ENCODE results near the gene C16orf86. TPM values are rescaled to one million over a fixed set of nuclear protein-coding genes. Genes with fewer than 3 reads are reported as not detected.
"Not testable (repeated sequence)": the region's sequence is repeated elsewhere in the genome, so short reads cannot be mapped to it uniquely, and the experiment has no call there.

Gene C16orf86
- total RNA-seq, 1 donor from 2014 or later: 2.6 TPM

DNA sequence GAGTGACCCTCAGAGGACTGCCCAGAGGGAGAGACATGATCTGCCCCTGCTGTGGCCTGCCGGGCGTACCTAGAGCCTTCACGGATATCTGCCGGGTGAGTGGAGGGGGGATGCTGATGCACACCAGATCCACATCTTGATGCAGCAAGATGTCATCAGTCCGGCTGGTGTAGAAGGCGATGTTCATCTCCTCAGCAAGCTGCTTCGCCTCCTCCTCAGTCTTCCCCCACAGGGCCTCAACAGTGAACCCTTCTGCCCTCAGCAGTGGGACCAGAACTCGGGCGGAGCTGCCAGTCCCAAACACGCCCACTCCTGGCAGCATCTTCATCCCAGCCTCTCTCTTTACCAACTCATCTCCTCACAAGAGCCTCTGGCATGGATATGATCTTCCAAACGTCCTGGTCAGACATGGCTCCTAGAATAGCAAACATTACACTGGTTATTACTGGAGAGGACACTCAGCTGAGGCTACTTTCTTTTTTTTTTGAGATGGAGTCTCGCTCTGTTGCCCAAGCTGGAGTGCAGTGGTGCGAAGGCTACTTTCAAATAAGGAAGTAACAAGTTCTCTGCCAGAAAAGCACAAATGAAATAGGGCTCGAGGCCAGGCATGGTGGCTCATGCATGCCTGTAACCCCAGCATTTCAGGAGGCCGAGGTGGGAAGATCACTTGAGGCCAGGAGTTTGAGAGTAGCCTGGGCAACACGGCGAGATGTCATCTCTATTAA is 18.9 kb downstream of the C16orf86 start:
- H3K27ac Mint-ChIP-seq: no peak overlapping the region
- no peaks in the 10 kb centered on the region for H3K27me3 Mint-ChIP-seq
- no peaks in the 10 kb centered on the region for H3K4me1 Mint-ChIP-seq (ENCODE audit: low read depth)
- H3K4me3 Mint-ChIP-seq (ENCODE audit: low read depth): no peak overlapping the region
- no peaks in the 10 kb centered on the region for H3K9me3 Mint-ChIP-seq (ENCODE audit: low read depth)
- TF ChIP-seq, protein P1, sequence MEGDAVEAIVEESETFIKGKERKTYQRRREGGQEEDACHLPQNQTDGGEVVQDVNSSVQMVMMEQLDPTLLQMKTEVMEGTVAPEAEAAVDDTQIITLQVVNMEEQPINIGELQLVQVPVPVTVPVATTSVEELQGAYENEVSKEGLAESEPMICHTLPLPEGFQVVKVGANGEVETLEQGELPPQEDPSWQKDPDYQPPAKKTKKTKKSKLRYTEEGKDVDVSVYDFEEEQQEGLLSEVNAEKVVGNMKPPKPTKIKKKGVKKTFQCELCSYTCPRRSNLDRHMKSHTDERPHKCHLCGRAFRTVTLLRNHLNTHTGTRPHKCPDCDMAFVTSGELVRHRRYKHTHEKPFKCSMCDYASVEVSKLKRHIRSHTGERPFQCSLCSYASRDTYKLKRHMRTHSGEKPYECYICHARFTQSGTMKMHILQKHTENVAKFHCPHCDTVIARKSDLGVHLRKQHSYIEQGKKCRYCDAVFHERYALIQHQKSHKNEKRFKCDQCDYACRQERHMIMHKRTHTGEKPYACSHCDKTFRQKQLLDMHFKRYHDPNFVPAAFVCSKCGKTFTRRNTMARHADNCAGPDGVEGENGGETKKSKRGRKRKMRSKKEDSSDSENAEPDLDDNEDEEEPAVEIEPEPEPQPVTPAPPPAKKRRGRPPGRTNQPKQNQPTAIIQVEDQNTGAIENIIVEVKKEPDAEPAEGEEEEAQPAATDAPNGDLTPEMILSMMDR (IDR thresholded peaks at IDR 0.05; ENCODE audit: unreplicated experiment): no peak
- H3K36me3 Mint-ChIP-seq (ENCODE audit: insufficient read depth): peaks cover 9% of the 10 kb centered on the region
- no peak for DNase-seq (ENCODE audit: low spot score, unreplicated experiment)

DNA sequence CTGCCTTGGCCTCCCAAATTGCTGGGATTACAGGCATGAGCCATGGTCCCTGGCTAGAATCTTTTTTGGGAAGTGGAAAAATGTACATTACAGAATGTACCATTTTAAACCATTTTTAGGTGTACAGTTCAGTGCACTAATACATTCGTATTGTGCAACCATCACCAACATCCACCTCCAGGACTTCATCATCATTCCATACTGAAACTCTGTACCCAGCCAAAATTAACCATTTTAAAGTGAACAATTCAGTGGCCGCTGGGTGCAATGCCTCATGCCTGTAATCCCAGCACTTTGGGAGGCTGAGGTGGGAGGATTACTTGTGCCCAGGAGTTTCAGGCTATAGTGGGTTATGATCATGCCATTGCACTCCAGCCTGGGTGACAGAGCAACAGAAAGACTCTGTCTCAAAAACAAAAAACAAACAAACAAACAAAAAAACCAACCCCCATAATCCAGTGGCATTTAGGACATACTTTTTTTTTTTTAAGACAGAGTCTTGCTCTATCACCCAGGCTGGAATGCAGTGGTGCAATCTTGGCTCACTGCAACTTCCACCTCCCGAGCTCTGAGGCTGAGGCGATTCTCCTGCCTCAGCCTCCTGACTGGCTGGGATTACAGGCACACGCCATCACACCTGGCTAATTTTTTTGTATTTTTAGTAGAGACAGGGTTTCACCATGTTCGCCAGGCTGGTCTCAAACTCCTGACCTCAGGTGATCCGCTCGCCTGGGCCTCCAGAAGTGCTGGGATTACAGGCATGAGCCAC is 27.1 kb downstream of the C16orf86 start:
- not testable (repeated sequence) for DNase-seq (ENCODE audit: low spot score, unreplicated experiment); H3K9me3 Mint-ChIP-seq (ENCODE audit: low read depth); H3K36me3 Mint-ChIP-seq (ENCODE audit: insufficient read depth); H3K4me1 Mint-ChIP-seq (ENCODE audit: low read depth); H3K27me3 Mint-ChIP-seq; H3K4me3 Mint-ChIP-seq (ENCODE audit: low read depth); H3K27ac Mint-ChIP-seq

DNA sequence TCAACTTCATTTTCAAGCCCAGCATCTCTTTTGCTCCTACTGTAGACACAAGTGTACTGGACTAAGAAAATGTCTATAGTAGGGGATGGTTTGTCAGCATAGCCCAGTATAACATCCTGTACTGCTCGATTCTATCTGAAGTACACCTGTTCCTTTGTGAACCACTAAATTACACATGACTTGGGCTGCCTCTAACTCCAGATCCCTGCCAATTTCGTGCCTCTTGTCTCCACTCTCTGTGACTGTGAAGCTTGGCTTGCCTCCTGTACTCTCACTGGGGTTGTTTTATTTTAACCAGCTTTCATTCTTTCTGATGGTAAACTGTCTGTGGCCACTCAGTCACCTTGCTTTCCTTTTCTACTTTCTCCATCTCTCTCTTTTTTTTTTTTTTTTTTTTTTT is 28.0 kb downstream of the C16orf86 start:
- Mint-ChIP-seq H3K9me3 (ENCODE audit: low read depth) (no peaks in the 10 kb centered on the region), H3K4me1 (ENCODE audit: low read depth) (no peaks in the 10 kb centered on the region), H3K36me3 (ENCODE audit: insufficient read depth) (peaks cover 7% of the 10 kb centered on the region), H3K4me3 (ENCODE audit: low read depth) (no peak overlapping the region), H3K27ac (no peak overlapping the region), H3K27me3 (no peaks in the 10 kb centered on the region)
- TF ChIP-seq, protein P1 (IDR thresholded peaks at IDR 0.05; ENCODE audit: unreplicated experiment): no peak
- no peak for DNase-seq (ENCODE audit: low spot score, unreplicated experiment)

DNA sequence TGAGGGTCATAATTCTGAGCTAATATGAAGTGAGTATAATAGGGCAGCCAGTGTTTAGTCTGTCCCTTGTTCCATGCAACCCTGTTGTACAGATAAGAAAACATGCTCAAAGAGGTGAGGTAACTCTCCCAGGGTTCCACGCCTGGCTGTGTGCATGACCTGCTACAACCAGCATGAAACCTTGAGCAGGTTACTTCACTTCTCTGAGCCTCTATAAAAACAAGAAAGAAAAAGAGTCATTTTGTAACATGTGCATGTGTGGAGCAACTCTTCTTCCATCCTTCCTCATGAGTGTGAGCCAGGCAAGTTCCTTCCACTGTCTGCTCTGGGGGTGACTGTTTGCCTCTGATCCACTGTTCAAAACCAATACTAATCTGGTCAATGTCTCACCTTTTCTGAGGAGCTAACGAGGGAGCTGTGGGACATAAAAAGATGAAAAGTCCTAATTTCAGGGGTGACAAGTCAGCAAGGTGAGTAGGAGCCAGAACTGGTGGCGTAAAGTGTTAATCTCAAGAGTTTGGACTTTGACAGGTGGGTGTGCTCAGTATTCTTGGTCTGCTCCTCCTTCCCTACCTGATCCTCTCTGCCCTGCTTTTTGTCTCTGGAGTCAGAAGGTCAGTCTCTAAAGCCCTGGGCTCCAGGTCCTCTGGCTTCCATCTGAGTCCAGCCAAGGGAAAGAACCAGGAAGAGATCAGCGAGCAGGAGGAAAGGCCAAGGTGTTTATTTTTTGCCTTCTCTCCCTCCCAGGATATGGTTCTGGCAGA is 31.0 kb downstream of the C16orf86 start:
- Mint-ChIP-seq H3K27ac (no peak overlapping the region), H3K4me1 (ENCODE audit: low read depth) (no peaks in the 10 kb centered on the region), H3K9me3 (ENCODE audit: low read depth) (no peaks in the 10 kb centered on the region), H3K27me3 (no peaks in the 10 kb centered on the region), H3K36me3 (ENCODE audit: insufficient read depth) (peaks cover 4% of the 10 kb centered on the region), H3K4me3 (ENCODE audit: low read depth) (no peak overlapping the region)
- TF ChIP-seq, protein P1 (IDR thresholded peaks at IDR 0.05; ENCODE audit: unreplicated experiment): no peak
- DNase-seq (ENCODE audit: low spot score, unreplicated experiment): no peak

DNA sequence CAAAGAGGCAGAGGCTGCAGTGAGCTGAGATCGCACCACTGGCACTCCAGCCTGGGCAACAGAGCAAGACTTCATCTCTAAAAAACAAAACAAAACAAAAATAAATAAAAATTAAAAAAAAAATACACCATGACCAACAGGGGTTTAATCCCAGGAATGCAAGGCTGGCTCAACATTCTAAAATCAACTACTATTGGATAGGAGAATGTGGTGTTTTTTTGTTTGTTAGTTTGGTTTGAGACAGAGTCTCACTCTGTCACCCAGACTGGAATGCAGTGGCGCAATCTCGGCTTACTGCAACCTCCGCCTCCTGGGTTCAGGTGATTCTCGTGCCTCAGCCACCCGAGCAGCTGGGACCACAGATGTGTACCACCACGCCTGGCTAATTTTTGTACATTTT is 32.7 kb downstream of the C16orf86 start:
- Mint-ChIP-seq H3K4me3 (ENCODE audit: low read depth) (no peak overlapping the region), H3K36me3 (ENCODE audit: insufficient read depth) (peaks cover 4% of the 10 kb centered on the region), H3K9me3 (ENCODE audit: low read depth) (no peaks in the 10 kb centered on the region), H3K4me1 (ENCODE audit: low read depth) (no peaks in the 10 kb centered on the region), H3K27ac (no peak overlapping the region), H3K27me3 (no peaks in the 10 kb centered on the region)
- TF ChIP-seq, protein P1 (IDR thresholded peaks at IDR 0.05; ENCODE audit: unreplicated experiment): no peak
- DNase-seq (ENCODE audit: low spot score, unreplicated experiment): no peak

Measured in progenitor cell of endocrine pancreas (in vitro differentiated cells).